PC-3 (cell line): Measurements from ENCODE around the gene INPP5K.
"Not testable (repeated sequence)": the region's sequence is repeated elsewhere in the genome, so short reads cannot be mapped to it uniquely, and the experiment has no call there.

Experiments used
- EZH2 ChIP-seq: fragments of 300-600 bp; sonication (generic); IDR thresholded peaks from one replicate; pipeline ENCODE4 v1.6.1; 2017; ENCODE audit warnings: antibody characterized with exemption, mild to moderate bottlenecking, low read length; ENCODE audit not compliant: unreplicated experiment
- EZH2phosphoT487 ChIP-seq: fragments of 300-600 bp; sonication (generic); IDR thresholded peaks from 2 replicates; pipeline ENCODE4 v1.6.1; 2018; ENCODE audit warnings: mild to moderate bottlenecking, antibody characterized with exemption, low read length, borderline replicate concordance
- TF ChIP-seq, protein P1 (sequence below): fragments of 300-600 bp; sonication (generic); conservative IDR thresholded peaks from 2 replicates; pipeline ENCODE4 v1.5.1; 2017; ENCODE audit warnings: antibody characterized with exemption, low read depth, mild to moderate bottlenecking, low read length

DNA sequence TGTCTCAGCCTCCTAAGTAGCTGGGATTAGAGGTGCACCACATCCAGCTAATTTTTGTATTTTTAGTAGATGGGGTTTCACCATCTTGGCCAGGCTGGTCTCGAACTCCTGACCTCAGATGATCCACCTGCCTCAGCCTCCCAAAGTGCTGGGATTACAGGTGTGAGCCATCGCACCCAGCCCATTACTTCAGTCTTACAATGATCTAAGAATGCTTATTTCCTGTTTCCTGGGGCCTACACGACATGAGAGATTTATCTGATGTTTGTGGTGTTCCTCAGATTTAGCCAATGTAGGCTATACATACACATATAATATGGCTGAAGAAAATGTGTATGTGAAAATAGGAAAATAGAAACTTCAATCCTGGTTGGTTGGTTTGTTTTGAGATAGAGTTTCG is 10.5 kb upstream of the INPP5K start:
- TF ChIP-seq, protein P1, sequence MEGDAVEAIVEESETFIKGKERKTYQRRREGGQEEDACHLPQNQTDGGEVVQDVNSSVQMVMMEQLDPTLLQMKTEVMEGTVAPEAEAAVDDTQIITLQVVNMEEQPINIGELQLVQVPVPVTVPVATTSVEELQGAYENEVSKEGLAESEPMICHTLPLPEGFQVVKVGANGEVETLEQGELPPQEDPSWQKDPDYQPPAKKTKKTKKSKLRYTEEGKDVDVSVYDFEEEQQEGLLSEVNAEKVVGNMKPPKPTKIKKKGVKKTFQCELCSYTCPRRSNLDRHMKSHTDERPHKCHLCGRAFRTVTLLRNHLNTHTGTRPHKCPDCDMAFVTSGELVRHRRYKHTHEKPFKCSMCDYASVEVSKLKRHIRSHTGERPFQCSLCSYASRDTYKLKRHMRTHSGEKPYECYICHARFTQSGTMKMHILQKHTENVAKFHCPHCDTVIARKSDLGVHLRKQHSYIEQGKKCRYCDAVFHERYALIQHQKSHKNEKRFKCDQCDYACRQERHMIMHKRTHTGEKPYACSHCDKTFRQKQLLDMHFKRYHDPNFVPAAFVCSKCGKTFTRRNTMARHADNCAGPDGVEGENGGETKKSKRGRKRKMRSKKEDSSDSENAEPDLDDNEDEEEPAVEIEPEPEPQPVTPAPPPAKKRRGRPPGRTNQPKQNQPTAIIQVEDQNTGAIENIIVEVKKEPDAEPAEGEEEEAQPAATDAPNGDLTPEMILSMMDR: not testable (repeated sequence)
- not testable (repeated sequence) for TF ChIP-seq EZH2, EZH2phosphoT487
